Motor neuron (in vitro differentiated cells): ENCODE data around the gene SENP6. TPM values are rescaled to one million over a fixed set of nuclear protein-coding genes. Genes with fewer than 3 reads are reported as not detected.
"Not testable (repeated sequence)": the region's sequence is repeated elsewhere in the genome, so short reads cannot be mapped to it uniquely, and the experiment has no call there.

Experiments used
- ATAC-seq, 8 experiments: fragments of 200-7000 bp; cut with Tn5 transposase; replicated peaks in 6 of 8; 2 replicates each; pipeline ENCODE4 v1.8.0; 2021; ENCODE audit warnings: mild to moderate bottlenecking in 8 of 8, moderate library complexity in 8 of 8
- H3K27ac ChIP-seq, 2 donors: fragments of 250-450 bp; sonication (Bioruptor Pico); 2 replicates each; pipeline ENCODE4 v1.9.0; 2021; ENCODE audit warnings: antibody characterized with exemption in 2 of 2, mild to moderate bottlenecking in 2 of 2, moderate library complexity in 1 of 2
- H3K4me1 ChIP-seq, 2 donors: fragments of 250-450 bp; sonication (Bioruptor Pico); replicated peaks in 1 of 2; 2 replicates each; pipeline ENCODE4 v1.6.1; 2021; ENCODE audit warnings: antibody characterized with exemption in 2 of 2, mild to moderate bottlenecking in 2 of 2, moderate library complexity in 1 of 2
- H3K4me3 ChIP-seq, 5 donors: fragments of 250-450 bp; sonication (Bioruptor Pico); 2 replicates each; pipeline ENCODE4 v1.9.0; 2021; ENCODE audit warnings: antibody characterized with exemption in 5 of 5, mild to moderate bottlenecking in 5 of 5, moderate library complexity in 4 of 5
- WGBS, 10 experiments: fragments of 450-650 bp; shearing (Covaris generic); methylation state at CpG; one replicate each; pipeline ENCODE4 v1.0.0; 2022; 5-methylcytosine and 5-hydroxymethylcytosine counted together
- in situ Hi-C, 9 experiments: fragments of 400-800 bp; cut with MboI; loops; one replicate each; pipeline ENCODE4 v1.15.0; 2021; ENCODE audit warnings: low sequenced_read_pairs in 9 of 9, low pct_unique_long_range_greater_than_20kb in 2 of 9; ENCODE audit not compliant: unreplicated experiment in 9 of 9
- total RNA-seq, 8 experiments: library from RNA; unstranded; fragments of 300-600 nt; gene quantifications; 2 replicates each; pipeline versions ENCODE4 v1.2.3 to v1.2.4, GENCODE V29; 2022

SENP6 gene
- total RNA-seq, 8 experiments from 2014 or later = 56.6 to 136 (median 105) TPM

DNA sequence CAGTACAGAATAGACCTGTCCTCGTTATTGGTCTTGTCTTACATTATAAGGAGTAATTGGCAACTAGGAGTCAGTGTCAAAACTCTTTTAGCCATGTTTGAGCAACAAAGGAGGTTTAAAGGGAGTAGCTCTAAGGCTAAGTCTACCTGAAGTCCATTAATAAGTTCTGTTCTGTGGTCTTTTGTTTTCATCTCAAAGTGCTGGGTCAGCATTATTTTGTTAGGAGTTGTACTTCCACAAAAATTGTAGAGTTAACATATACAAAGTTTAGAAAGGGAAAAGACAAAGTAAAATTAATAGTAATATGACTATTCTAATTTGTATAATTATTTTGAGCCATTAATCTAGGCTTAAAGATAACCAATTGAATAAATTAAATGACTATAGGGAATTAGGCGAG lies 12.7 kb upstream of the SENP6 start:
- no peak for ATAC-seq
- Histone ChIP-seq H3K4me1 (no peaks in the 10 kb centered on the region), H3K4me3 (no peak overlapping the region), H3K27ac (no peak overlapping the region)
- in situ Hi-C loops = no loop called here
- 75 to 100% (median 90%) methylated on average over 1 to 2 of the region's 2 CpGs for WGBS, 10 experiments

DNA sequence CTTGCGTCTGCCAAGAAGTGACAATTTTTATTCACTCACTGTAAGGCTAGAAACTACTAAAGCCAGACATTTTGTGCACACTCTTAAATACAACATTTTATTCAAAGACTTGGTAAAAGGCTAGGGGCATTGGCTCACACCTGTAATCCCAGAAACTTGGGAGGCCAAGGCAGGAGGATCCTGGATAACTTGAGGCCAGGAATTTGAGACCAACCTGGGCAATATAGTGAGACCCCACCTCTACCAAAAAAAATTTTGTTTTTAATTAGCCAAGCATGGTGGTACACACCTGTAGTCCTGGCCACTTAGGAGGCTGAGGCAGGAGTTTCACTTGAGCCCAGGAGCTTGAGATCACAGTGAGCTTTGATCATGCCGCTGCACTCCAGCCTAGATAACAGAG lies 11.3 kb upstream of the SENP6 start:
- no peak overlapping the region for H3K27ac ChIP-seq
- no peaks in the 10 kb centered on the region for H3K4me1 ChIP-seq
- 91 to 100% (median 100%) methylated on average over 1 to 2 of the region's 2 CpGs; no CpG with 5 or more reads in 1 of the 10 experiments for WGBS, 10 experiments
- no peak overlapping the region for H3K4me3 ChIP-seq
- in situ Hi-C loops = no loop called here
- ATAC-seq = no peak

DNA sequence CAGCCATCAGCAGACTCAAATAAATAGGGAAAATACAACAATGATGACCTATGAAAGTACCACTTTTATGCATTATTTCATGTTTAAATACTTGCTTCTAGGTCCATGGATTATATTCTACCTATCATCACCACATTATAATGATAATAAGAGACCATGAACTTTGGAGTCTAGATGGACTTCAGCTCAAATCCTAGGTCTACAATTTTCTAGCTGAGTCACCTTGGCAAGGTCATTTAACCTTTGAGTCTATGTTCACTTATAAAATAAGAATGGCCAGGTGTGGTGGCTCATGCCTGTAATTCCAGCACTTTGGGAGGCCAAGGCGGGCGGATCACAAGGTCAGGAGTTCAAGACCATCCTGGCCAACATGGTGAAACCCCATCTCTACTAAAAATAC lies 5.3 kb upstream of the SENP6 start:
- ATAC-seq, H3K4me3 ChIP-seq, in situ Hi-C loops, H3K27ac ChIP-seq, H3K4me1 ChIP-seq: not testable (repeated sequence)
- WGBS, 10 experiments = 80 to 100% (median 100%) methylated on average over 1 to 2 of the region's 2 CpGs; no CpG with 5 or more reads in 5 of the 10 experiments

DNA sequence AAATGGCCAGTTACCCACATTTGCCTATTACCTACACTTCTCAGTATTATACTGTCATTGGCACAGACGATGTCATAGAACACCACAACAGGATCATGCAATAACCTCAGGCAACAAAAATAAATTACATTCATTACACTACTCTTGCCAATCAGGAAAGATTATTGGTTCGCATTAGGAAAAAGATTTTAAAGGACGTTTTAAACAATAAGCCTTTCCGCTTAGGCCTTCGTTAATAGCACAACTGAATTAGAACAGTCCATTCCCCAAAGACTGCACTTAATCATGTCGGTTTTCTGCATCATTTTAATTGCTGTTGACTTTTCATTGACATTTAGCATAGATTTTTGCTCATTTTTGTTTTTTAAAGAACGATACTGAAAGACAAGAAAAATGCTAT lies 912 bp upstream of the SENP6 start:
- 5 to 65% (median 46%) methylated on average over 1 to 7 of the region's 7 CpGs for WGBS, 10 experiments
- ATAC-seq = no peak
- in situ Hi-C loops = no loop called here
- H3K27ac ChIP-seq = peak overlapping the region; percentile 96 to 99
- H3K4me1 ChIP-seq = peaks cover 0 to 10% of the 10 kb centered on the region in 2 donors
- H3K4me3 ChIP-seq = peak overlapping the region in 4 of 5 donors; percentile 68 to 98 (median 74)

DNA sequence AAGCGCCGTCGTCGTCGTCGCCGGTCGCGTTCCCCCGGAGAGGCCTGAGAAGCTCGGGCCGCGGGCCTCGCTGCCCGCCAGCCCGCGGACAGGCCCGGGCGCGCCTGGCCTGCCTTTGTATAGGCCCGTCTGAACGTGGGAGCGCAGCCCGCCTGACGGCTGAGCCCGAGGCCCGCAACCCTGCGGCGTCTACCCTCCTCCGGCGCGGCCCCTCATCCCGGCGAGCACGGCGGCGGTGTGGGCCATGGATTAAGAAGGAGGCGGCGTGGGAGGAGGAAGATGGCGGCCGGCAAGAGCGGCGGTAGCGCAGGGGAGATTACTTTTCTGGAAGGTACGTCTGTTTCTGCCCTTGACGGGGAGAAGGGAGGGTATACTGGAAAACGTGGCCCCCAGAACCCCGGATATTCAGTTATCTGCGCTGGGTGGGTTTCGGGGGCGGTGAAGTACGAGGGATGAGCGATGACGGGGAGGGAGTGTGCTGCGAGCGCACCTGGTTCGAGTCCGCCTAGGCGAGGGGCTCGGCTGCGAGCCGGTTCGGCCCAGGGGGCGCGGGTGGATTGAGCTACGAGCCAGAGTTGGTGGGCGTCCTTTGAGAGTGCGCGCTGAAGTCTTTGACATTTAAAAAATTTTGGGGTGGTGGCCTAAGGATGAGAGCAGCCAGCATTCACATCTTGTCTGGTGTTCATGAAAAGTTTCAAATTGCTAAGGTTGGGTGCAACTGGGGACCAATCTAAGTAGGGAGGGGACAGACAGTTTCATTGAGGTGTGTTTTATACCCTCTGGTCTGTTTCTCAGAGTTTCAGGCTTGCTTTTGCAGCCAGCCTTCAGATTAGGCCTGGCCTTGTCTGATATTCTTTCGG lies 796 bp downstream of the SENP6 start:
- ATAC-seq = peak; percentile 50 to 68 (median 61)
- 0 to 27% (median 0%) methylated on average over 1 to 18 of the region's 70 CpGs; no CpG with 5 or more reads in 2 of the 10 experiments for WGBS, 10 experiments
- in situ Hi-C loops = no loop called here

DNA sequence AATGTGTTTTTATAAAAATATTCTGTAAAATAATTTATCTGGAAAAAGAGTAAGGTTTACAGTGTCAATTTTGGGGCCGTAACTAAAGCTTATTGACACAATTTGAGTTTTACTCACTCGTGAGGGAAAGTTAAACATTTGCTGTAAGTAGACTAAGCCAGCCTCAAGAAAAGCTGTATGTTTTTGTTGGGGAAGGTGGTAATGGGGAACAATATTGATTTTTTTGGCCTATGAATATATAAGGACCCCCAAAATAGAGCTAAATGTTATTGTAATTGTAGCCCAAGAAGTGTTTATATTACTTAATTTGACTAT lies 1.4 kb downstream of the SENP6 start:
- ATAC-seq = no peak
- H3K4me3 ChIP-seq = peak overlapping the region; percentile 68 to 98 (median 76)
- in situ Hi-C loops = no loop called here
- WGBS, 10 experiments = 0 to 20% (median 0%) methylated on average over 1 to 2 of the region's 2 CpGs; no CpG with 5 or more reads in 1 of the 10 experiments
- peaks cover 0 to 10% of the 10 kb centered on the region in 2 donors for H3K4me1 ChIP-seq
- peak overlapping the region; percentile 96 to 99 for H3K27ac ChIP-seq

More for the DNA sequence above, 796 bp downstream of the SENP6 start:
- Histone ChIP-seq H3K4me1 (peaks cover 0 to 10% of the 10 kb centered on the region in 2 donors), H3K4me3 (peak overlapping the region; percentile 68 to 98 (median 76)), H3K27ac (peak overlapping the region; percentile 96 to 99)

DNA sequence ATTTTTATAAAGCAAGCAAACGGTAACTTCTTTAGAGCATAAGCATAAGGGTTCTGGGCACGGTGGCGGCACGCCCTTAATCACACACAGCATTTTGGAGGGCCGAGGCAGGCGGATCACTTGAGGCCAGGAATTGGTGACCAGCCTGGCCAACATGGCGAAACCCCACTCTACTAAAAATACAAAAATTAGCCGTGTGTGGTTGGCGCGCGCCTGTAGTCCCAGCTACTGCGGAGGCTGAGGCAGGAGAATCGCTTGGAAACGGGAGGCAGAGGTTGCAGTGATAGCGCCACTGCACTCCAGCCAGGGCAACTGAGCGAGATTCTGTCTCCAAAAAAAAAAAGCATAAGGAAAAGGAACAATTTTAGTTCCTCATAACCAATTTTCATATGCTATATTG lies 2.6 kb downstream of the SENP6 start:
- 79 to 98% (median 91%) methylated on average over 1 to 11 of the region's 16 CpGs; no CpG with 5 or more reads in 1 of the 10 experiments for WGBS, 10 experiments
- H3K27ac ChIP-seq = no peak overlapping the region
- no peak for ATAC-seq
- H3K4me3 ChIP-seq = peak overlapping the region; percentile 68 to 98 (median 76)
- peaks cover 0 to 10% of the 10 kb centered on the region in 2 donors for H3K4me1 ChIP-seq
- in situ Hi-C loops = no loop called here

DNA sequence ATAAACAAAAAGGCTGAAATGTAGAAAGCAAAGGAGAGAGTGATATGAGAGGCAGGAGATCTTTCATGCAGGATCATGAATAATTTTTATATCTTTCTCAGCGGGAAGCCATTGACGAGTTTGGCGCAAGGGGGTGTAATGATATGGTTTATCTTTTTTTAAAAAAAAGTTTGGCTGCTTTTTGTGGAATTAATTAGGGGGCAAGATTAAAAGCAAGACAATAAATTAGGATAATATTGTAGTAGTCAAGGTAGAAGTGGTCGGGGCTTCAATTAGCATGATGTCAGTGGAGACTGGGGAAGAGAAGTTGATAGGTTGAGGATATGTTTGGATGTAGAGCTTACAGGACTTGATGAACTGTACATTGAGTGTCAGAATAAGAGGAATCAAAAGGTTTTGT lies 4.0 kb downstream of the SENP6 start:
- no peak overlapping the region for H3K4me3 ChIP-seq
- WGBS, 10 experiments = 88 to 100% (median 95%) methylated on average over 3 to 4 of the region's 4 CpGs; no CpG with 5 or more reads in 1 of the 10 experiments
- no peak overlapping the region for H3K27ac ChIP-seq
- in situ Hi-C loops = no loop called here
- ATAC-seq = no peak
- peaks cover 2 to 6% of the 10 kb centered on the region in 2 donors for H3K4me1 ChIP-seq

DNA sequence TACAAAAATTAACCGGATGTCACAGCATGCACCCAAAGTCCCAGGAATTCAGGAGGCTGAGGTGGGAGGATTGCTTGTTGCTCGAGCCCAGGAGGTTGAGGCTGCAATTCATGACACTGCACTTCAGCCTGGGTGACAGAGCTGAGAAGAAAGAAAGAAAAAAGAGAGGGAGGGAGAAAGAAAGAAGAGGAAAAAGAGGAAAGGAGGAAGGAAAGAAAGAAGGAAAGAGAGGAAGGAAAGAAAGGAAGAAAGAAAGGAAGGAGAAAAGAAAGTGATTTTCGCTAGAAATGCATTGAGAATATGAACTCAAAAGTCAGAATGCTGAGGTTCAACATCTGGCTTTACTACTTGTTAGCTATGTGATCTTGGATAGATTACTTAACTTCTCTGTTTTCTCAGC lies 6.6 kb downstream of the SENP6 start:
- in situ Hi-C loops = no loop called here
- H3K27ac ChIP-seq = no peak overlapping the region
- H3K4me1 ChIP-seq = peaks cover 2 to 3% of the 10 kb centered on the region in 2 donors
- no peak for ATAC-seq
- no peak overlapping the region for H3K4me3 ChIP-seq
- 77 to 100% (median 94%) methylated on average over 1 to 3 of the region's 3 CpGs for WGBS, 10 experiments

DNA sequence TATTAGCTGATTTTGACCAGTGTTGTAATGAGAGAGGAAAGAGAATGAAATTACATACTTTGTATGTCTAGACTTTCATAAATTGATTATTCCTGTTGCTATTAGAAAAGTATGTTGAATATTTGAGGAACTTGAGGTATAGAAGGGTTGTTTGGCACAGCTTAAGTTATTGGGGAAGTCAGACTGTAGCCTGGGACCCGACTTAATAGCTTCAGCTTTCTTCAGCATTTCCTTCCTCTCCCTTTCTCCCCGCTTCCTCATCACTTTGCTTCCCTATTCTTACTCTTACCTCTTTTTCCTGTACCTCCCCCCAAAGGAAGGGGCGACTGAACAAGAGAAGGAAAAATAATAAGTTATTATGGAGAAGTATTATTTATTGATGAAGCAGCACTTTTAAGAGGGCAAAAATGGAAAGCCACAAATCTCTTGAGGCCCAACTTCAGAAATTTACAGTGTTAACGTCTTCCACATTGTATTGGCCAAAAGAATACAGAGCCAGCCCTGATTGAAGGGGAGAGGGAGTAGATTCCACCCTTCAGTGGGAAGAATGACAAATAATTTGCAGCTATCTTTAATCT lies 7.4 kb downstream of the SENP6 start:
- WGBS, 10 experiments = 39 to 100% (median 84%) methylated on average over 1 to 4 of the region's 4 CpGs
- H3K4me1 ChIP-seq = peaks cover 2 to 3% of the 10 kb centered on the region in 2 donors
- ATAC-seq = no peak
- in situ Hi-C loops = no loop called here
- no peak overlapping the region for H3K27ac ChIP-seq
- no peak overlapping the region for H3K4me3 ChIP-seq

DNA sequence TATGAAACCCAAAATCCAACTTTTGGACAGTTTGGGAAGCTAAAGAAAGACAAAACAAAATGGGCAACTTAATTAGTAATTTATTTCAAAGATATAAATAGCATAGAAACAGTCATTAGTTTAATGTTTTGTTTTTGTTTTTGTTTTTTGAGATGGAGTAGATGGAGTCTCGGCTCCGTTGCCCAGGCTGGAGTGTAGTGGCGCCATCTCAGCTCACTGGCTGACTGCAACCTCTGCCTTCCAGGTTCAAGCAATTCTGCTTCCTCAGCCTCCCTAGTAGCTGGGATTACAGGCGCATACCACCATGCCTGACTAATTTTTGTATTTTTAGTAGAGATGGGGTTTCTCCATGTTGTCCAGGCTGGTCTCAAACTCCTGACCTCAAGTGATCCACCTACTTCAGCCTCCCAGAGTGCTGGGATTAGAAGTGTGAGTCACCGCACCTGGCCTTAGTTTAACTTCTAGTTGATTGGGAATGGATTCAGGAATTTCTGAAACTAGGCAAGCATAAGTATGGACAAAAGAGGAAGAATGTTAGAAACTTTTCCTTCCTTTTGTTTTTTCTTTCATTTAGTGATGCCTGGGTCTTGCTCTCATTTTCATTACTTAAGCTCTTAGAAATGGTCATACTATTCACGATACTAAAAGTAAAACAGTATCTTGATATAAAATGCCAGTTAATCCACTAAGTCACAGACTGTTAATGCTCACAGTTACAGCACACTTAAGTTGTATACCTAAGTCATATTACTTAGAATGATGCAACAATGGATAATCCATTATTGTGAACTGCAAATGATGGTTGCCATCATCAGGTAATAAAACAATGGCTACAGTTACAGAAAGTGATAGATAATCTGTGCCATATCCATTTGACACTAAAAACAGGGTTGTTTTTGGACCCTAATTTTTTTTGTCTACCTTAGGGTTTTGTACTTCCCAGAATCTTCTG lies 8.2 kb downstream of the SENP6 start:
- Histone ChIP-seq H3K27ac (no peak overlapping the region), H3K4me1 (peaks cover 0 to 2% of the 10 kb centered on the region in 2 donors), H3K4me3 (no peak overlapping the region)
- no peak for ATAC-seq
- WGBS, 10 experiments = 71 to 100% (median 92%) methylated on average over 1 to 6 of the region's 6 CpGs; no CpG with 5 or more reads in 1 of the 10 experiments
- in situ Hi-C loops = no loop called here

DNA sequence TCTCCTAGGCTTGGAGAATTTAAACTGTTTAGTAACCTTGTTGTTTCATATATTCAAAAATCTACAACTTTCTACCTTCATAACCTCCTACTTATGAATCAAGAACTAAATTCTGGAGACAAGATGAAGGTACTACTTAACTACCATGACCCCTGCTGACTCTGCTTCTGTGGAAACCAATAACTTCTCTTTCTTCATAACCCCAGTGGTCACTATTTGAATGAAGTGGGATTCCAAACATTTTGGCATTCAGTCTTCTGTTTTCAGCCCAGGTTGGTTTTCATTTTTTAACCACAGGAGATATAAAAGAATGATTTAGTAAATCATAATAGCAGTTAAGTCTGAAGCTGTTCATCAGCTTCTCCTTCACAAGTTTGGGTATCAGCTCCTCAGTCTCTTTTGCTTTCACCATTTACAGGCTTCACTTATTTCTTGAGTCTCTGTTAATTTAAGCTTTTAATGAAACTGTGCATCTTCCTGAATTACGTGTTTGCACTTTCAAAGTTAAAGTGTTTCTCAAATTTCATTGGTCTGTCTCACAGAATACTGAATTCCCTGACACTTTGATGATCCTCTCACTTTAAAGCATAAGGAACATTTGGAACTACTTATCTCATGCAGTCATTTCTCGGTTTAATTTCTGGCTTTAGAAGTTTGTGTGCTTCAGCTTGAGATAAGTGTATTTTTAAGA lies 9.5 kb downstream of the SENP6 start:
- no peak for ATAC-seq
- Histone ChIP-seq H3K4me1 (peaks cover 0 to 2% of the 10 kb centered on the region in 2 donors), H3K27ac (no peak overlapping the region), H3K4me3 (no peak overlapping the region)
- in situ Hi-C loops = no loop called here
- 17 to 100% (median 83%) methylated on average over 1 to 2 of the region's 2 CpGs for WGBS, 10 experiments
